B cell (primary cell): Measurements from ENCODE around the gene ETFBKMT. TPM values are rescaled to one million over a fixed set of nuclear protein-coding genes. Genes with fewer than 3 reads are reported as not detected.

ENCODE experiments used
- ATAC-seq: fragments of 200-7000 bp; cut with Tn5 transposase; one replicate; pipeline ENCODE4 v1.10.0; 2021; ENCODE audit warnings: low read depth, mild to moderate bottlenecking, moderate number of reproducible peaks, moderate library complexity
- CTCF ChIA-PET: fragments of 350-600 bp; sonication (Branson Sonifier 250); formaldehyde crosslinking; loops from one replicate; lab custom pipeline; 2021; ENCODE audit warnings: antibody characterized with exemption, inconsistent platforms; lab: Charles Lee
- POLR2A ChIA-PET: fragments of 350-600 bp; sonication (Branson Sonifier 250); formaldehyde crosslinking; loops from one replicate; lab custom pipeline; 2021; ENCODE audit warnings: antibody characterized with exemption; lab: Charles Lee
- DNase-seq: peaks from one replicate; pipeline ENCODE4 v3.0.0; 2013
- H2AFZ ChIP-seq: 2 replicates; pipeline ENCODE4 v1.6.1; 2012; ENCODE audit warnings: mild to moderate bottlenecking, low read depth, low read length; ENCODE audit not compliant: insufficient read depth, poor library complexity, severe bottlenecking
- H3K27ac ChIP-seq, 2 donors: 1 replicate in 1 of 2; 2 replicates in 1 of 2; pipeline ENCODE4 v1.5.1; 2012 to 2013; ENCODE audit warnings: low read length in 2 of 2, mild to moderate bottlenecking in 2 of 2, moderate library complexity in 1 of 2
- H3K27me3 ChIP-seq, 4 experiments: fragments of 200-600 bp in 1 of 4; sonication (generic) in 1 of 4; replicated peaks in 1 of 4; 1 replicate in 2 of 4; 2 replicates in 2 of 4; pipeline versions ENCODE4 v1.6.1 to v1.7.0; 2013 to 2016; ENCODE audit warnings: low read length in 3 of 4, mild to moderate bottlenecking in 2 of 4, mixed read lengths in 1 of 4, moderate library complexity in 1 of 4; ENCODE audit not compliant: insufficient read depth in 4 of 4, control insufficient read depth in 3 of 4; ENCODE audit errors: control extremely low read depth in 1 of 4
- H3K36me3 ChIP-seq, 2 experiments: replicated peaks in 1 of 2; 1 replicate in 1 of 2; 2 replicates in 1 of 2; pipeline versions ENCODE4 v1.6.1 to v1.7.1; 2013; ENCODE audit warnings: low read length in 1 of 2; ENCODE audit not compliant: insufficient read depth in 2 of 2, control insufficient read depth in 1 of 2; ENCODE audit errors: control extremely low read depth in 1 of 2, extremely low read depth in 1 of 2
- H3K4me1 ChIP-seq, 2 donors: fragments of 200-600 bp in 1 of 2; sonication (generic) in 1 of 2; 1 replicate in 1 of 2; 2 replicates in 1 of 2; pipeline versions ENCODE4 v1.5.1 to v1.6.1; 2013 to 2017; ENCODE audit warnings: low read length in 2 of 2; ENCODE audit not compliant: control insufficient read depth in 2 of 2, insufficient read depth in 2 of 2
- H3K4me2 ChIP-seq: replicated peaks from 2 replicates; pipeline ENCODE3; 2012; ENCODE audit warnings: mild to moderate bottlenecking, low read depth, low read length; ENCODE audit not compliant: poor library complexity, severe bottlenecking
- H3K4me3 ChIP-seq, 5 experiments: fragments of 200-600 bp in 1 of 5; sonication (generic) in 1 of 5; 1 replicate in 3 of 5; 2 replicates in 2 of 5; pipeline versions ENCODE4 v1.5.1 to v1.7.0; 2011 to 2016; ENCODE audit warnings: low read length in 4 of 5, mild to moderate bottlenecking in 4 of 5, low read depth in 2 of 5, control low read depth in 1 of 5, moderate library complexity in 1 of 5; ENCODE audit not compliant: insufficient read depth in 1 of 5; ENCODE audit errors: control extremely low read depth in 1 of 5, extremely low read depth in 1 of 5
- H3K79me2 ChIP-seq: fragments of 200-600 bp; sonication (generic); one replicate; pipeline ENCODE4 v1.6.0; 2016; ENCODE audit warnings: low read length; ENCODE audit not compliant: control insufficient read depth, insufficient read depth
- H3K9ac ChIP-seq: fragments of 200-600 bp; sonication (generic); 2 replicates; pipeline ENCODE4 v1.6.1; 2017; ENCODE audit warnings: mild to moderate bottlenecking, low read length, moderate library complexity
- H3K9me3 ChIP-seq, 3 donors: one replicate each; pipeline versions ENCODE4 v1.6.1 to v1.7.1; 2013; ENCODE audit warnings: low read length in 2 of 3; ENCODE audit not compliant: control insufficient read depth in 2 of 3, insufficient read depth in 1 of 3; ENCODE audit errors: control extremely low read depth in 1 of 3
- H4K20me1 ChIP-seq: 2 replicates; pipeline ENCODE4 v1.6.0; 2012; ENCODE audit warnings: mild to moderate bottlenecking, low read length; ENCODE audit not compliant: insufficient read depth, control insufficient read depth, poor library complexity, severe bottlenecking
- H3K27ac Mint-ChIP-seq: one replicate; pipeline ENCODE4 v1.8.0; 2021; ENCODE audit warnings: mixed read lengths
- H3K27me3 Mint-ChIP-seq: one replicate; pipeline ENCODE4 v1.8.0; 2021; ENCODE audit warnings: mixed read lengths
- H3K4me1 Mint-ChIP-seq: one replicate; pipeline ENCODE4 v1.8.0; 2021; ENCODE audit warnings: mixed read lengths
- H3K4me3 Mint-ChIP-seq: one replicate; pipeline ENCODE4 v1.8.0; 2021; ENCODE audit warnings: mixed read lengths
- H3K9me3 Mint-ChIP-seq: one replicate; pipeline ENCODE4 v1.8.0; 2022; ENCODE audit warnings: mixed read lengths; ENCODE audit not compliant: insufficient read depth
- CTCF ChIP-seq: fragments of 200-600 bp; IDR thresholded peaks from one replicate; pipeline ENCODE4 v1.8.0; 2022; ENCODE audit warnings: antibody characterized with exemption, mild to moderate bottlenecking
- EZH2 ChIP-seq: IDR thresholded peaks from 2 replicates; pipeline ENCODE4 v1.6.1; 2012; ENCODE audit warnings: borderline replicate concordance, low read depth, mild to moderate bottlenecking, moderate library complexity, low read length; ENCODE audit not compliant: insufficient read depth, poor library complexity, severe bottlenecking
- WGBS: methylation state at CpG from one replicate; pipeline ENCODE4 v1.1.5; 2013; ENCODE audit warnings: missing lambda C conversion rate; ENCODE audit not compliant: insufficient coverage; 5-methylcytosine and 5-hydroxymethylcytosine counted together
- intact Hi-C: fragments of 100-400 bp; cut with micrococcal nuclease; formaldehyde crosslinking; loops from one replicate; pipeline ENCODE4 v1.10.0; 2022
- polyA minus RNA-seq: library from RNA; depleted of rRNA, polyadenylated mRNA; stranded (reverse); fragments of >200 nt; gene quantifications from 2 replicates; pipeline ENCODE4 v1.2.3, GENCODE V29; 2012
- polyA plus RNA-seq: library from polyadenylated mRNA; depleted of rRNA; stranded (reverse); fragments of >200 nt; gene quantifications from 2 replicates; pipeline ENCODE4 v1.2.3, GENCODE V29; 2012
- total RNA-seq, 2 donors: library from RNA; stranded (reverse); fragments of 120-200 nt in 1 of 2; gene quantifications; 1 replicate in 1 of 2; 2 replicates in 1 of 2; pipeline versions ENCODE4 v1.2.3 to v1.2.4, GENCODE V29; 2013 to 2022

The ETFBKMT gene
- total RNA-seq (1.4 and 2.4 TPM in 2 replicates), polyA plus RNA-seq (0.30 and 0.58 TPM in 2 replicates), polyA minus RNA-seq (0.50 and 1.6 TPM in 2 replicates)
- 2.1 TPM for total RNA-seq (2013)

- H3K9ac ChIP-seq: peak within 1 kb of the TSS; percentile 94
- peak within 1 kb of the TSS; percentile 95 for H2AFZ ChIP-seq
- no peaks in the 10 kb centered on the region for H3K27me3 Mint-ChIP-seq
- peak within 1 kb of the TSS; percentile 90 for H3K4me2 ChIP-seq
- ChIA-PET POLR2A (interaction anchor here (0.6 to 1.7 kb wide), 11 partner anchors 23 to 1020 kb away, joined by 3 to 15 read pairs (median 4); partner anchors contain the start of genes DNM1L and RESF1), CTCF (interaction anchor here (0.7 to 2.2 kb wide), 14 partner anchors 22 to 1096 kb away, joined by 3 to 6 read pairs (median 4); partner anchors contain the start of genes AMN1 and YARS2)
- TF ChIP-seq EZH2: no peak
- TF ChIP-seq CTCF: peak; percentile 31
- ATAC-seq (peak; percentile 97), DNase-seq (peak; percentile 96)
- H3K9me3 Mint-ChIP-seq: peaks cover 2% of the 10 kb centered on the region
- H3K4me1 Mint-ChIP-seq: peaks cover 29% of the 10 kb centered on the region
- peaks cover 0 to 10% (median 0%) of the 10 kb centered on the region in 3 donors for H3K9me3 ChIP-seq
- intact Hi-C loops: loop anchor here (1.0 to 10.0 kb wide), 14 partner anchors 23 to 1098 kb away; partner anchors contain the start of genes AMN1, CAPRIN2, DNM1L and RESF1
- H3K27me3 ChIP-seq: no peaks in the 10 kb centered on the region
- WGBS: under 1% methylated on average over 36 of the region's 47 CpGs
- peak within 1 kb of the TSS; percentile 63 to 94 (median 86) for H3K4me3 ChIP-seq
- no peaks in the 10 kb centered on the region for H3K79me2 ChIP-seq
- H4K20me1 ChIP-seq: no peaks in the 10 kb centered on the region
- H3K27ac Mint-ChIP-seq: peak within 1 kb of the TSS; percentile 95
- H3K36me3 ChIP-seq: no peaks in the 10 kb centered on the region
- peak within 1 kb of the TSS; percentile 93 for H3K4me3 Mint-ChIP-seq
- H3K4me1 ChIP-seq: peaks cover 25 to 31% of the 10 kb centered on the region in 2 donors
- peak within 1 kb of the TSS; percentile 93 to 97 for H3K27ac ChIP-seq
These were observed at the start of gene ETFBKMT for GRCh38 chr12:31659087-31659942. TSS of gene ETFBKMT (plus strand) at chr12:31659688. CDS start at chr12:31661954, 2,266 bp downstream.
